T-helper 2 cell treated with Interferon-gamma antibody and Interleukin-4, amounts not matched to agents 100 ng/mL and 5 ng/mL, for 36 hours (primary cell): ENCODE data around the gene APOB. TPM values are rescaled to one million over a fixed set of nuclear protein-coding genes. Genes with fewer than 3 reads are reported as not detected.

Source experiments
- intact Hi-C: fragments of 100-400 bp; cut with micrococcal nuclease; formaldehyde crosslinking; loops from one replicate; pipeline ENCODE4 v1.15.1; 2023
- total RNA-seq: library from RNA; stranded (reverse); gene quantifications from 2 replicates; pipeline ENCODE4 v1.2.3, GENCODE V29; 2022

Gene APOB
- total RNA-seq, 1 donor from 2014 or later, result not detected

DNA sequence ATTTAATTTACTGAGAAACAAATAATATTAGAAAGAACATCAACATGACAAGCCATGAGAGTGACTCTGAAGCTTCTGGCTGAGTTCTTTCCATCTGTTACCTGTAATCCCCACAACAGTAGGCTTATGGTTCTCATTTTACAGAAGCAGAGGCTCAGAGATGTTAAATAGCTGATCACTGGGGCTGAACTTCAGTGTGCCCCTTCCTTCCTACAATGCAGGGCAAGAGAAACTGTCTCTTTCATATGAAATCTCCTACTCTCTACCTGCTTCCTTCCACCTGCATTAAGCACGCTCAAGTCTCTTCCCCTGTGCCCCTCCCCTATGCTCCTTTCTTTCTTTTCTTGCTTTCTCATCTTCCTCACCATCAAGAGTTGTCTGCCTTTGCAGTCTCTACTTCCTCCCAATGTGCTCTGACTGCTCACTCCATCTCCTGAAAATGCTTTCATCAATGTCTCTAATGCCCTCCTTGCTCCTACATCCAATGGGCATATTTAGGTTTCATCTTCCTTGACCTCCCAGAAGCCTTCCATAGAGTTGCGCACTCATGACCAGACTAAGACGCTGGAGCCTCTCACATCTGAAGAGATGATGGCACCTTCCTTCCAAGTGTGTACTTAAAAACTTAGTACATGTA lies 23.7 kb downstream of the APOB start:
- intact Hi-C loops, result no loop called here

DNA sequence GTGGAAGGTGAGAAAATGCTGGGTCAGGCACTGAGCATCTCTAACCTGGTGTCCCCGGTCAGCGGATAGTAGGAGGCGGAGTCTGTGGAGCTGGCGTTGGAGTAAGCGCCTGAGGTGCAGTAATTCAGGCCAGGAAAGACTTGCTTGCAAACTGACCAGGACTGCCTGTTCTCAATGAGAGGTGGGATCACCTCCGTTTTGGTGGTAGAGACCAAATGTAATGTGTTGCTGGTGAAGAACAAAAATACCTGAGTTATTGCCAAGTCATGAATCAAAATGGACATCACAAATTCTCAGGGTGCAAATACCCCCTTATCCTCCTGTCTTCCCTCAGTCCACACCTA lies 24.2 kb downstream of the APOB start:
- intact Hi-C loops, result no loop called here

DNA sequence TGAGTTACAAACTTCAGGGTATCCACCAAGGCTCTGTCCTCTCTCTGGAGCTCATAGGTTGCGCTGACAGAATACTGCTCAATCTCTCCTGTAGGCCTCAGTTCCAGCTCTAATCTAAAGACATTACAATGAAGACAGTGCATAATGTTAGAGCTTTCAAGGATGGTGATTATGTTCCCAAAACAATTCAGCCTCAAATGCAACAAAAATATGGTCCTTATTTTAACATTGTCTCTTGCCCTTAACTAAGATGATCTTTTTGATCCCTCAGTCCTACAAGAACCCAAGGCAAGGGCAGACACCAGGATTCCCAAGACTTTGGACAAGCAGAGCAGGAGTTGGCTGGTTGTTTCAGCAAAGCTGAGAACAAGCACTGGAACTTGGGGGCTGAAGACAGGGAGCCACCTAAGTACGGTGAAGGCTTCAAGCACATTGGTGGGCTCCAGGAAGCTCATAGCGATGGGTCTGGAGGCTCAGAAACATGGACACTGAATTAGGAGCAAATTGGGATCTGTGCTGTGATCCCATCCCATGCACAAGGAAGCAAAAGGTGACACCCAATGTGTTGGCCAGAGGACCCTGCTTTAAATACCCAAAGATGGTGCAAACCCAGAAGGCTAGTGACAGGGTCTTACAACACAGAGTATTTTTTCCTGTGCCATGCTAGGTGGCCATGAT lies 24.7 kb downstream of the APOB start:
- intact Hi-C loops, result no loop called here

DNA sequence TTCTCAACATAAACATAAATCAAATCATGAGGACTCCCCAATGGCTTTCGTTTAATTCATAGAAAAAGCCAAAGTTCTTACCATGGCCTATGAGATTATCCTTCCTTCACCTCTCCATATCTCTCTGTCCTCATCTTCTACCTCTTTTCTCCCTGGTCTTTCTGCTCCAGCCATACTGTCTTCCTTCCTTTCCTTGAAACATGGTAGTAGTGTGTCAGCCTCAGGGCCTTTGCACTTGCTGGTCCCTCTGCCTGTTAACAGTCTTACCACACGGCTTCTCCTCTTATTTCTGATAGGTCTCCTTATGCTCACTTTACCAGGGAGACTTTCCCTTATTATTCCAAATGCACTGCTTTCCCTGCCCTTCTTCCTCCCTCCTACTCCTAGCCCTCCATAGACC lies 25.6 kb downstream of the APOB start:
- intact Hi-C loops, result no loop called here

DNA sequence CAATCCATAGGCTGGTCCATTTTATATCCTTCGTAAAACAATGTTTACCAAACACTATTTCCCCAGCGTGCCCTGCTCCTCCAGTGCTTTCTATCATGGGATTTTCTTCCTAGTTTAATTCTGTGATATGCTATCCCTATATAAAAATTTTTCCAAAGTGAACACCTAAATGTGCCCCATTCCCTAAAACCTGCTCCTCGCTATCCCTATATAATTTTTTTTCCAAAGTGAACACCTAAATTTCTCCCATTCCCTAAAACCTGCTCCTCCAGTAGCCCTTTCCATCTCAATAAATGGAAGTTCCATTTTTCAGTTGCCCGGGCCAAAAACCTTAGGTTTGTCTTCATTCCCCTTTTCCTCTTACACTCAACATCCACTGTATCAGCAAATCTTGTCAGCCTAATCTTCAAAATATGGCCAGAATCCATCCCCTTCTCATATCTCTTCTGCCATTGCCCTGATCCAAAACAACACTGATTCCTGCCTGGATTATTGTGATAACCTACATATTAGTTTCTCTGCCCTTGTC lies 26.1 kb downstream of the APOB start:
- intact Hi-C loops, result no loop called here

DNA sequence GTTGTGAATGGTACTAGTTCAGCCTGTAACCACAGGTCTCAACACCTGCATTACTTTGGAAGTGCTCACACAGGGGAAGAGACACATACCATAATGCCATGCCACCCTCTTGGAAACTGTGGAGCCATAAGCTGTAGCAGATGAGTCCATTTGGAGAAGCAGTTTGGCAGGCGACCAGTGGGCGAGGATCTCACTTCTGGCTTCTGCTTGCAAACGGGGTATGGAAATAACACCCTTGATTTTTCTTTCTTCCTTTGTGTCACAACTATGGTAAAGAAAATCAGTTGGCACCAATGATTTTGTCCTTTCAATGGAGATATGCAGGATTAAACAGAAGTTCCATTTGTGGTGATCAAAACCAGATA lies 28.6 kb downstream of the APOB start:
- intact Hi-C loops, result no loop called here

DNA sequence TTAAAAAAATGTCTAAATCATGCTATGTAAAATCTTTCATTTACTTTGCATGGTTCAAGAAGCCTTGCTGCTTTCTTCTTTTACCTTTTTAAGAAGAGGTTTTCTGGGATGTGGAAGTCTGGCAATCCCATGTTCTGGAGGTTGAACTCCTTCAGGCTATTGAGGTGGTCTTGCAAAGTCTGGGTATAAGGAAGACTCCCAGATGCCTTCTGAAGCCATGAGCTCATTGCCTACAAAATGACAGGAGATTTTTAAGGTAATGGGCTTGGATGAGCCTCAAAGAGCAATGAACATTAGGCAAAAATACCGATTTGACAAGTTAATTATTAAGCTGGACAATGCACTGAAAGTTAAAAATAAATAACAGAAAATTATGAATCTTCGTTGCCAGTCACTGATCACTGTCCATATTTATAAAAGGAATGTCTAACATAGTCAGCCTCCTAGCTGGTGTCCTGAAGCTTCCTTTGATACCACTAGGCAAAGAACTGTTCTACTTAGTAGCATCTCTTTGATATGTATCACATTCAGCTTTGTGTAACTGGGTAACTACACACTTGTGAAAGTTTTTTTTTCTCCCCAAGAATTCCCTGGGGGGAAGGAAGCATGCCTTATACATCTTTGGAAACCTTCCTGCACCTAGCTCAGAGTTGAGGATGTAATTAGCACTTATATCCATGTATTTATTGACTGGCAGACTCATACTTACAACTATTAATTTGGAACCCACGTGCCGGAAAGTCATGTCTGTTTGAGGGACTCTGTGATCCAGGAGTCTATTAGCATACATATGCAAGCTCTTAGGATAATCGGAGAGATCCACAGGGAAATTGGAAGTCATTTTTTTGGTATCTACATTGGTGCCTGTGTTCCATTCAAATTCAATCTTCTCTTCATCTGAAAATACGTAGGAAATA lies 29.3 kb downstream of the APOB start:
- intact Hi-C loops, result no loop called here

DNA sequence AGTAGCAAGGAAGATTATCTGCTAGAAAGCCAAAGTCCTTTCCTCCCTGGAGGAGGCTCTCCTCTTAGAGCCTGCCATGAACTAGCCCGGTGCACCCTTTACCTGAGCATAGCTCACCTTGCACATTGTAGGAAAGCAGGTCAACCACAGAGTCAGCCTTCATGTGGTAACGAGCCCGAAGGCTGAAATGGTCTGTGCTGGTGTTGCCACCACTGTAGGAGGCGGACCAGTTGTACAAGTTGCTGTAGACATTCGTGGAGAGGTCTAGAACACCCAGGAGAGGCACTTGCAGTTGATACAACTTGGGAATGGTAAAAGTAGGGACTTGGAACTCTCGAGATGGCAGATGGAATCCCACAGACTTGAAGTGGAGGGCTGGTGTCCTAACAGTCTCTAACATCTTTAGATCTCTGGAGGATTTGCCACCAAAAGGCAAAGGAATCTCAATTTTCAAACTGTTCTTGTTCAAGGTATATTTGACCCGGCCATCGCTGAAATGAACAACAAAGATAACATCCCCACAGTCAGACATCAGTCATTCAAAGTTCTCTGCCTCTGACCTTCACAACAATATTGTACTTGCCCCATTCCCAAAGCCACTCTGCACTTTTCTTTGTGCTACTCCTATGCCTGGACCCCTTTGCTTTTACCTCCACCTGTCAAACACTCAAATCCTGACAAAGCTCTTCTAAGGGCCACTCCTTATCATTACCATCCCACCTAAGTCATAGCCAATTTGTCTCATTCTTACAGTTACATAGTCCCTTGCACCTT lies 30.6 kb downstream of the APOB start:
- intact Hi-C loops, result no loop called here

DNA sequence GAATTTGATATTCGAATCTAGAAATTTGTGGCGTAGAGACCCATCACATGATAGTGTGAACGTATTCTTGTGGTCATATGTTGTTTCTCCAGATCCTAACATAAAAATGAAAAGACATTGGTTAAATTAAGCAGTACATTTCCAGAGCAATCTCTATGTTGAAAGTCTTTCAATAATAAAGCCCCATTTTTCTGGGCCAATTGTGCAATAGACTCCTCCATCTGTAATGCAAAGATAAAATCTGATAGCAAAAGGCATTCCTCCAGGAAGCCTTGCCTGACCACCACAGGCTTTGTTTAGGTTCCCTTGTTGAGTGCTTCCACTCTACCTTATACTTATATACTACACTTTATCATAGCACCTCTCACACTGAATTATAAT lies 31.3 kb downstream of the APOB start:
- intact Hi-C loops, result no loop called here

DNA sequence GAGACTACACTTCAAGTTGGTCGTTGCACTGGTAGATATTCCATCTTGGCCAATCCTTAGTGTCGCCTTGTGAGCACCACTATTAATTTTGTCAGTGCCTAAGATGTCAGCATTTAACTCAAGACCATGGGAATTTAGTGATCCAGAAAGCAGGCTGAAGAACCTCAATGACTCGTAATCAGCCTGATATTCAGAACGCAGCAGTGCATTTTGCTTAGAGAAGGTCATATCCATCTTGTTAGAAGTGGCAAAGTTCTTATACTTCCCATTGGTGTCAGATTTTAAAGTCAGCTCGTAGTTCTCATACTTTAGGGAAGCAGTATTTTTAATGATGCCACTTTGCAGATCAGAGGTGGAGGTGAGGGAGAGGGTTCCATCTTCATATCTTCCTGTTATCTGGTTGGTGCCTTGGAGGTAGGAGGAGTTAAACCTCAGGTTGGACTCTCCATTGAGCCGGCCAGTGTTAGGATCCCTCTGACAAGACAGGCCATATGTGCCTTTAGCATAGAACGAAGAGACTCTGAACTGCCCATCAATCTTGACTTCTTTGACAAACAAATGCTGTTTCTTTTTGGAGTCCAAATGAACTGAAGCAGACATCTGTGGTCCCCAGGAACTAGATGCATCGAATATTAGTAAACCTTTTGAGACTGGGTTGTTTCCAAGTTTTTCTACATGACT lies 31.9 kb downstream of the APOB start:
- intact Hi-C loops, result no loop called here

DNA sequence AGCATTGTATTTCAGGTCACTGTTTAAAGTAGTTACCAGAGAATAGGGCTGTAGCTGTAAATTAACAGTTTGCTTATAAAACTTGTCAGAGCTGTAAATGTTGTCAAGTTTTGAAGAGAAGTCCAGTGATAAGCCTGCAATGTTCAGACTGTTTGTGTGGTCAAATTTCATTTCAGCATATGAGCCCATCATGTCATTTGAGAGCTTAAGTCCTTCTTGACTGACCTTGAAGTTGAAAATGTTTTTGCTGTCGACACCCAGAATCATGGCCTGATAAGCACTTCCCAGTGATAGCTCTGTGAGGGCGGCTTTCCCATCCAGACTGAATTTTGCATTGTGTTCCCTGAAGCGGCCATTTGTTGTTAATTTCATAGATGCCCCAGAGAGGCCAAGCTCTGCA lies 32.4 kb downstream of the APOB start:
- intact Hi-C loops, result no loop called here

DNA sequence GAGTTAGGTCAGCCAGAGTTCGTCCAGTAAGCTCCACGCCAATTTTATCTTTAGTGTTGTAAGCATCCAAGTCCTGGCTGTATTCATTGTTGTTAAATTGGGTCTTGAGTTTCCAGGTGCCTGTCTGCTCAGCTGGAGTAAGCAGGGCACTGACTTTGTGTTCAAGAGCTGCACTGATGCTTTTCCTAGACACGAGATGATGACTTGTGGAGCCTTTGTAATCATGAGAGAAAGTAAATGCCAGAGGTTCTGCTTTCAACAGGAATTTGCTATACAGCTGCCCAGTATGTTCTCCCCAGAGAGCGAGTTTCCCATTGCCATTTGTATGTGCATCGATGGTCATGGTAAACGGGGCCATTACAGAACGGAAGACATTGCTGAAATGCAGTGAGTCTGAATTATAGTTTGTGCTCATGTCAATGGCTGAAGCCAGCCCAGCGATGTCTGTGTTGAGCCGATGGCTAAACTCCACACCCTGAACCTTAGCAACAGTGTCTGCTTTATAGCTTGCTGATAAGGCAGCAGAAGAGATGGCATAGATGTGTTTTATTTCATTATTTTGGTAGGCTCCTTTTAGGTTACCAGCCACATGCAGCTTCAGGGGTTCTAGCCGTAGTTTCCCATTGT lies 32.9 kb downstream of the APOB start:
- intact Hi-C loops, result no loop called here

DNA sequence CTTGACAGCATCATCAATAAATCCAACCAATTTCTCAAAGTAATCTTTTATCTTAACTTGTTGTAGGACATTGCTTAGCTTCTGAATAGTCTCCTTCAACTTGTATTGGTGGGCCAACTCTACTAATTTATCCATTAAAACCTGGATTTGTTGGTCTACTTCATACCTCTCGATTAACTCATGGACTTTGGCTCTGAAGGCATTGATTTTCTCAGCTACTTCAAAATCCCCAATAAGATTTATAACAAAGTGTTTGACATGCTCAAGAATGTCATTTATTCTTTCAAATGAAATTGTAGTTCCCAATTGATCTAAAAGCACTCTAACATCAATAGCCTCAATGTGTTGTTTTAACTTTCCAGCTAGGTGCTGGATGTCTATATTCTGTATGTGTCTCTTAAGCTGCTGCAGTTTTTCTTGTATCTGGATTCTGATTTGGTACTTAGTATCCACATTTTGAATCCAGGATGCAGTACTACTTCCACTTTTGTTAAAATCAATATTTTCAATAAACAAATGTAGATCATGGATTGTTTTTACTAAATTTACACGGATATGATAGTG lies 34.1 kb downstream of the APOB start:
- intact Hi-C loops, result no loop called here

DNA sequence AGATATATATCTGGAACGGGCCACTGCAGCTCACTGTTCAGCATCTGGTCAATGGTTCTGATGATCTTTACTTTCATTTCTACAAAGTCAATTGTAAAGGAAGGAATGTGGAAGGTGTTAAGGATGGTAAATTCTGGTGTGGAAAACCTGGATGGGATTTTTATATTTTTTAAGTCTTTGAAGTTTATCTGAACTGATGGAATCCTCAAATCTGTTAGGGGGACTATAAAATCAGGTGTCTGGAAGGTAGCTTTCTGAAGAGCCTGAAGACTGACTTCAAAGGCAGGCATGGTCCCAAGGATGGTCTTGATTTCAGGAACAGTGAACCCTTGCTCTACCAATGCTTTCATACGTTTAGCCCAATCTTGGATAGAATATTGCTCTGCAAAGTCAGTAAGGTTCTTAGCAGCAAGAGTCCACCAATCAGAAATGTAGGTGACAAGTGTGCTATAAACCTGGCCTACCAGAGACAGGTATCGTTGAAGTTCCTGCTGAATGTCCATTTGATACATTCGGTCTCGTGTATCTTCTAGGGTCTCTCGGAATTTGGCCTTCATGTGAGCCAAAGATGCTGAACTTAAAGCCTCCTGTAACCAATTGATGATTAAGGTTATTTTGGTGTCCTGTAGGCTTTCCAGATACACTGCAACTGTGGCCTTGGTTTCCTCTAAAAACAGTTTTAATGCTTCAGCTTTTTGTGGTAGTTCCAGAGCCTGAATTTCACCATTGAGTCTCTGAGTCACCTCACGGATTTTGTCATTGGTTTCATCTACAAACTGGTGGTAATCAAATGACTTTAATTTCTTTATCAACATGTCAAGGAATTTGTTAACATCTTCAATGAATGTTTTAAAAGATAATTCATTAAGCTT lies 34.8 kb downstream of the APOB start:
- intact Hi-C loops, result no loop called here

DNA sequence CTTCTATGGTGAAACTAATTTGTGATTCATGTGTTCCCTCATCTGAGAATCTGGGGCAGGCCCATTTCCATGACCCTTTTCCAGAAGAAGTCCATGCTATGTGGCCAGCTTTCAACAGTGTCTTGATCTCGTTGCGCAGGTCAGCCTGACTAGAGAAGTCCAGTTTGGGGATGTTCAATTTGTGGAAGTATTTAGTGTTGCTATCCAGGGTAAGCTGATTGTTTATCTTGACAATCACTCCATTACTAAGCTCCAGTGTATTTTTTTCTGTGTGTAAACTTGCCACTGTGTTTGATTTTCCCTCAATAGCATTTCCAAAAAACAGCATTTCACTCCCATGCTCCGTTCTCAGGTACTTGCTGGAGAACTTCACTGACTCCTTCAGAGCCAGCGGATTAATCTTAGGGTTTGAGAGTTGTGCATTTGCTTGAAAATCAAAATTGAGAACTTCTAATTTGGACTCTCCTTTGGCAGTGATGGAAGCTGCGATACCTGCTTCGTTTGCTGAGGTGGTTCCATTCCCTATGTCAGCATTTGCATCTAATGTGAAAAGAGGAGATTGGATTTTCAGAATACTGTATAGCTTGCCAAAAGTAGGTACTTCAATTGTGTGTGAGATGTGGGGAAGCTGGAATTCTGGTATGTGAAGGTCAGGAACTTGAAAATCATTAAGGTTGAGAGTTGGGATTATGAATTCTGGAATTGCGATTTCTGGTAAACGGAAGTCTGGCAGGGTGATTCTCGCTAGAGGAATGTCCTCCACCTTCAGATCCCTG lies 35.7 kb downstream of the APOB start:
- intact Hi-C loops, result no loop called here

DNA sequence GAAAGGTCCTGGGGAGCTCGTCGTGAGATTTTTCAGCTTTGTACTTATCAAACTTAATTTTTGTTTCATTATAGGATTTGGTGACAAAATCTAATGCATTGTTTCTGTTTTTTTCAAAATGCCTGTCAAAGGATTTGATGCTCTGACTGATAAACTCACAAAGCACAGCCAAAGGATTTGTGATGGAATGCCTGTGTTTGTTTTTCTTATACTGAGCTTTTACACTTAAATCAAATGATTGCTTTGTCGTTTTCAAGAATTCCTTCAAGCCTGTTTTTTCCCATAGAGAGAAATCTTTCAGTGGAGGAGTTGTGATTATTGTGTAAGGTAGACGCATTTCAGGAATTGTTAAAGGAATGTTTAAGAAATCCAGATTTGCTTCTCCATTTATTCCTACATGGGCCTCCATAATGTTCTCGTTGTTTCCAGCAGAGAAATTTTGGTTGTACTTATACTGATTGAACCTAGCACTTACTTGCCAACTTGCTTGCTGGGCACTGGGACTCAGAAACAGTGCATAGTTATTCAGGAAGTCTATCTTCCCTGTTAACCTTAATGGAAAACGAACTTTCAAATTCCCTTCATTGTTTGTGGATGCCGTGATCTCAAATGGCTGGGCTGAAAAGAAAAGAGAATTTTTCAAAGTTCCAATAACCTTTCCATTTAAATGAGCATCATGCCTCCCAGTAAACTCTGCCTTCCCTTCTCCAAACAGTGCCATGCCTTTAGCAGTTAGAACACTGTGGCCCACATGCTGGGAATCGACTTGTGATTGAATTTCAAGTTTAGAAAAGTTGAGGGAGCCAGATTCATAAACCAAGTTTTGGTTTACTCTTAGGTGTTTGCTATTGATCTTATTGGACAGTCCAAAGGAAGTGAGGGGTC lies 36.5 kb downstream of the APOB start:
- intact Hi-C loops, result no loop called here

DNA sequence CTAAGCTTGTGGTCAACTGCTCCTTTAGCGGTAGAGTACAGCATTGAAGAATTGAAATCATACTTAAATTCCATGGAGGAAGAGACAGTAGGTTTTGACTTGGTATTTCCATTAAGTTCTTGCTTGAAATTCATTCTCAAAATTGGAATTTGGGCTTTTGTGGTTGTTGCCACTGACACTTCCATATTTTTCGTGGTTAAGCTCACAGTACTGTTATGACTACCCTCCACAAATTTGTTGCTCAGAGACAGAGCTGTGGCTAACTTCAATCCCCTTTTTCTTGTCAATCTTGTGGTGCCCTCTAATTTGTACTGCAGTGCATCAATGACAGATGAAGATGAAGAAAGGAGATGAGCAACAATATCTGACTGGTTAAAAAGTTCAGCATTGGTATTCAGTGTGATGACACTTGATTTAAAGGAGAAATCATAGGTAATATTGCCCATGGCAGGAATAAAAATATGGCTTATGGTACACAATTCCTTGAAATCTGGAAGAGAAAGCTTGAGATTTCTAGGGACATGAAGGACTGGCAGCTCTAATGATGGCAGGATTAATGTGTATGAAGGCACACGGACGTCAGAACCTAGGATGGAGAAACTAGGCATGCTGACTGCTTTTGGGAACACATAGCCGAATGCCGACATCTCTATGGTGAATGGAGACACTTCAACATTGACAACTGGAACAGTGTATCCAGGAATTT lies 37.3 kb downstream of the APOB start:
- intact Hi-C loops, result no loop called here
